Neural crest cell (in vitro differentiated cells): Measurements from ENCODE around the gene TXNDC11. TPM values are rescaled to one million over a fixed set of nuclear protein-coding genes. Genes with fewer than 3 reads are reported as not detected.

Source experiments
- DNase-seq: peaks from one replicate; pipeline ENCODE4 v3.0.0; 2021; ENCODE audit warnings: low read depth, mixed read lengths, low spot score
- H3K27ac Mint-ChIP-seq: one replicate; pipeline ENCODE4 v1.8.0; 2021; ENCODE audit warnings: mild to moderate bottlenecking, mixed read lengths; ENCODE audit not compliant: unreplicated experiment
- H3K27me3 Mint-ChIP-seq: 2 replicates; pipeline ENCODE4 v1.8.0; 2021; ENCODE audit warnings: low read depth, mild to moderate bottlenecking, mixed read lengths
- H3K36me3 Mint-ChIP-seq: 2 replicates; pipeline ENCODE4 v1.8.0; 2021; ENCODE audit warnings: low read depth, mild to moderate bottlenecking, mixed read lengths
- H3K4me1 Mint-ChIP-seq: 2 replicates; pipeline ENCODE4 v1.8.0; 2021; ENCODE audit warnings: mixed read lengths
- H3K4me3 Mint-ChIP-seq: one replicate; pipeline ENCODE4 v1.8.0; 2021; ENCODE audit warnings: mild to moderate bottlenecking, mixed read lengths
- H3K9me3 Mint-ChIP-seq: 2 replicates; pipeline ENCODE4 v1.8.0; 2021; ENCODE audit warnings: mixed read lengths
- total RNA-seq: library from RNA; stranded (reverse); gene quantifications from 2 replicates; pipeline ENCODE4 v1.2.1, GENCODE V29; 2021
- TF ChIP-seq, protein P1 (sequence below): fragments of 200-600 bp; sonication (generic); conservative IDR thresholded peaks from 2 replicates; pipeline ENCODE4 v1.5.0; 2021; ENCODE audit warnings: antibody characterized with exemption, mild to moderate bottlenecking

TXNDC11 gene
- total RNA-seq, 1 donor from 2014 or later = 16.9 TPM

DNA sequence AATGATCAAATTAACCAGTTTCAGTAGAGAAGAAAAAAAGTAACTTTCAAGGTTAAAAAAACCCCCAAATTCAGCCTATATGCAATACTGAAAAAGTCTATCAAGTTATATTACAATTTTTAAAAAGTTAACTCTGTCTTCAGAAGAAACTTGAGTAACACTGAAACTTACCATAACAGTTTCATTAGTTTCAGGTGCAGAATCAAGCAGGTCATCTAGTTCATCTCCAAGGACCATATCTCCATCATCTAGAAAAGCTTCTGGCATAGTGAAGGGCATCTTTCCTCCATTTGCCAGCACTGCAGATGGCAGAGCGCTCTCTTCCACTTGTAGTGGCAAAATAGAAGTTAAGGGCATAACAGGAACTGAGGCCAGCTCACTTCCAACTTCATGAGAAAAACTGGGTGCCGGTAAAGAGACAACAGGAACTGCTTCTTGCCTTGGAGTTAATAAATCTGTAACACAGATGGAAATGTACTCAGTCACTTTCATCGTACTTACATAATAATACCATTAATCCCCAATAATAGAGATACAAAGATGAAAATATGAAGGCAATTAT lies 31.5 kb upstream of the TXNDC11 start:
- H3K36me3 Mint-ChIP-seq = peaks cover 13% of the 10 kb centered on the region

GRCh38 chr16:11768849-11769248 lies 26.2 kb upstream of the TXNDC11 start:
- H3K4me1 Mint-ChIP-seq = no peaks in the 10 kb centered on the region
- H3K27ac Mint-ChIP-seq = no peak overlapping the region
- H3K27me3 Mint-ChIP-seq = no peaks in the 10 kb centered on the region
- H3K4me3 Mint-ChIP-seq = no peak overlapping the region
- peaks cover 18% of the 10 kb centered on the region for H3K36me3 Mint-ChIP-seq
- no peak for DNase-seq
- TF ChIP-seq, protein P1, sequence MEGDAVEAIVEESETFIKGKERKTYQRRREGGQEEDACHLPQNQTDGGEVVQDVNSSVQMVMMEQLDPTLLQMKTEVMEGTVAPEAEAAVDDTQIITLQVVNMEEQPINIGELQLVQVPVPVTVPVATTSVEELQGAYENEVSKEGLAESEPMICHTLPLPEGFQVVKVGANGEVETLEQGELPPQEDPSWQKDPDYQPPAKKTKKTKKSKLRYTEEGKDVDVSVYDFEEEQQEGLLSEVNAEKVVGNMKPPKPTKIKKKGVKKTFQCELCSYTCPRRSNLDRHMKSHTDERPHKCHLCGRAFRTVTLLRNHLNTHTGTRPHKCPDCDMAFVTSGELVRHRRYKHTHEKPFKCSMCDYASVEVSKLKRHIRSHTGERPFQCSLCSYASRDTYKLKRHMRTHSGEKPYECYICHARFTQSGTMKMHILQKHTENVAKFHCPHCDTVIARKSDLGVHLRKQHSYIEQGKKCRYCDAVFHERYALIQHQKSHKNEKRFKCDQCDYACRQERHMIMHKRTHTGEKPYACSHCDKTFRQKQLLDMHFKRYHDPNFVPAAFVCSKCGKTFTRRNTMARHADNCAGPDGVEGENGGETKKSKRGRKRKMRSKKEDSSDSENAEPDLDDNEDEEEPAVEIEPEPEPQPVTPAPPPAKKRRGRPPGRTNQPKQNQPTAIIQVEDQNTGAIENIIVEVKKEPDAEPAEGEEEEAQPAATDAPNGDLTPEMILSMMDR = no peak
- no peaks in the 10 kb centered on the region for H3K9me3 Mint-ChIP-seq

More for the DNA sequence above, 31.5 kb upstream of the TXNDC11 start:
- Mint-ChIP-seq H3K9me3 (no peaks in the 10 kb centered on the region), H3K4me1 (no peaks in the 10 kb centered on the region), H3K27me3 (no peaks in the 10 kb centered on the region), H3K27ac (no peak overlapping the region), H3K4me3 (no peak overlapping the region)
- TF ChIP-seq, protein P1 = no peak
- DNase-seq = no peak

DNA sequence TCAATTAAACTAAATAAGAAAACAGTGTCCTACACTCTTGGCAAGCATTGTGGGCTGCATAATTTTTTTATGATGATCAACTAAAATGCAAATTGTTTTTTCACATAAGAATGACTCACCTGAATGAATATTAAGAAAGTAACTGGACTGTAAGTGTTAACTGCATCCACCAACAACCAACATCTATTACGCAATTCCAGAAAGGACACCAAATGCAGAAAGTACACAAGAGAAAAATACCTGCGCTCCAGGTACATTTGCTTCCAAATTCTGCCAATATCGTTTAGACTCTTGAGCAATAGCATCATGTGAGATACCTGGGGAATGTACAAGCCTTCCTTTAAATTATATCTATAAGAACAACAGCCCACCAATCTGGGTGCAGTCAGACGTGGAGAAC lies 19.8 kb upstream of the TXNDC11 start:
- TF ChIP-seq, protein P1 = no peak
- Mint-ChIP-seq H3K36me3 (peaks cover 20% of the 10 kb centered on the region), H3K27ac (no peak overlapping the region), H3K4me1 (no peaks in the 10 kb centered on the region), H3K27me3 (no peaks in the 10 kb centered on the region), H3K4me3 (no peak overlapping the region), H3K9me3 (no peaks in the 10 kb centered on the region)
- no peak for DNase-seq

DNA sequence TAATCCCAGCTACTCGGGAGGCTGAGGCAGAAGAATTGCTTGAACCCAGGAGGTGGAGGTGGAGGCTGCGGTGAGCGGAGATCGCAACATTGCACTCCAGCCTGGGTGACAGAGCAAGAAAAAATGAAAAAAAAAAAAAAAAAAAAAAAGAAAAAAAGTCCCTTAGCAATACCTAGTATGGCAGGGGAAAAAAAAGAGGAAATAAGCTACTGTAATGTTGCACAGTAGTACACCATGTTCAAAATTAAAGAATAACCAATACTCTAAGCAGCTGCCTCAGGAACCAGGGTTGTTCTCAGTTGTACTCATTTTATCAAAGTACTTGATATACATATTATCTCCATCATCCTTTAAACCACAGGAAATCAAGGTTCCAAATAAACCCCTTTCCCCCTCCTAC lies 17.3 kb upstream of the TXNDC11 start:
- H3K4me3 Mint-ChIP-seq = no peak overlapping the region
- no peaks in the 10 kb centered on the region for H3K4me1 Mint-ChIP-seq
- no peak for DNase-seq
- H3K36me3 Mint-ChIP-seq = peaks cover 24% of the 10 kb centered on the region
- no peak overlapping the region for H3K27ac Mint-ChIP-seq
- TF ChIP-seq, protein P1 = no peak
- H3K27me3 Mint-ChIP-seq = no peaks in the 10 kb centered on the region
- H3K9me3 Mint-ChIP-seq = no peaks in the 10 kb centered on the region

- TF ChIP-seq, protein P1 = no peak
- Mint-ChIP-seq H3K27me3 (no peaks in the 10 kb centered on the region), H3K27ac (no peak overlapping the region), H3K9me3 (no peaks in the 10 kb centered on the region), H3K36me3 (peaks cover 24% of the 10 kb centered on the region), H3K4me3 (no peak overlapping the region), H3K4me1 (no peaks in the 10 kb centered on the region)
- DNase-seq = no peak
These were observed 16.6 kb upstream of the TXNDC11 start for GRCh38 chr16:11759163-11759834.
